ENCODE results near the gene PCDHGA8.

DNA sequence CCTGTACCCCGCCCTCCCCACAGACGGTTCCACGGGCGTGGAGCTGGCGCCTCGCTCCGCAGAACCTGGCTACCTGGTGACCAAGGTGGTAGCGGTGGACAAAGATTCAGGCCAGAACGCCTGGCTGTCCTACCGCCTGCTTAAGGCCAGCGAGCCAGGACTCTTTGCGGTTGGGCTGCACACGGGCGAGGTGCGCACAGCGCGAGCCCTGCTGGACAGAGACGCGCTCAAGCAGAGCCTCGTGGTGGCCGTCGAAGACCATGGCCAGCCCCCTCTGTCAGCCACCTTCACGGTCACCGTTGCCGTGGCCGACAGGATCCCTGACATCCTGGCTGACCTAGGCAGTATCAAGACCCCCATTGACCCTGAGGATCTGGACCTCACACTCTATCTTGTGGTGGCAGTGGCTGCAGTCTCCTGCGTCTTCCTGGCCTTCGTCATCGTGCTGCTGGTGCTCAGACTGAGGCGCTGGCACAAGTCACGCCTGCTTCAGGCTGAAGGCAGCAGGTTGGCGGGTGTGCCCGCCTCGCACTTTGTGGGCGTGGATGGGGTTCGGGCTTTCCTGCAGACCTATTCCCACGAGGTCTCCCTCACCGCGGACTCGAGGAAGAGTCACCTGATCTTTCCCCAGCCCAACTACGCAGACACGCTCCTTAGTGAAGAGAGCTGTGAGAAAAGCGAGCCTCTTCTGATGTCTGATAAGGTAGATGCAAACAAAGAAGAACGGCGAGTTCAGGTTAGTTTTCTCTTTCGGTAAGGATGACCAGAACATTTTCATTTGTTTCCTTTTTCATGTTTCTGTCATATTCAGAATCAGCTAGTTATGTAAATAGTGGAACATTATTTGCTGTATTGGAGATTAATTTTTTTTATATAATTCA, 26.2 kb upstream of the PCDHGA8 start:
- TF ChIP-seq, protein P1, sequence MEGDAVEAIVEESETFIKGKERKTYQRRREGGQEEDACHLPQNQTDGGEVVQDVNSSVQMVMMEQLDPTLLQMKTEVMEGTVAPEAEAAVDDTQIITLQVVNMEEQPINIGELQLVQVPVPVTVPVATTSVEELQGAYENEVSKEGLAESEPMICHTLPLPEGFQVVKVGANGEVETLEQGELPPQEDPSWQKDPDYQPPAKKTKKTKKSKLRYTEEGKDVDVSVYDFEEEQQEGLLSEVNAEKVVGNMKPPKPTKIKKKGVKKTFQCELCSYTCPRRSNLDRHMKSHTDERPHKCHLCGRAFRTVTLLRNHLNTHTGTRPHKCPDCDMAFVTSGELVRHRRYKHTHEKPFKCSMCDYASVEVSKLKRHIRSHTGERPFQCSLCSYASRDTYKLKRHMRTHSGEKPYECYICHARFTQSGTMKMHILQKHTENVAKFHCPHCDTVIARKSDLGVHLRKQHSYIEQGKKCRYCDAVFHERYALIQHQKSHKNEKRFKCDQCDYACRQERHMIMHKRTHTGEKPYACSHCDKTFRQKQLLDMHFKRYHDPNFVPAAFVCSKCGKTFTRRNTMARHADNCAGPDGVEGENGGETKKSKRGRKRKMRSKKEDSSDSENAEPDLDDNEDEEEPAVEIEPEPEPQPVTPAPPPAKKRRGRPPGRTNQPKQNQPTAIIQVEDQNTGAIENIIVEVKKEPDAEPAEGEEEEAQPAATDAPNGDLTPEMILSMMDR (IDR thresholded peaks at IDR 0.05; ENCODE audit: low read length), result no peak
- TF ChIP-seq EZH2 (IDR thresholded peaks at IDR 0.05; ENCODE audit: borderline replicate concordance, low read length), result no peak

All from OCI-LY1 (cell line).